ENCODE measurements around the gene CDC20B.

Gene CDC20B

DNA sequence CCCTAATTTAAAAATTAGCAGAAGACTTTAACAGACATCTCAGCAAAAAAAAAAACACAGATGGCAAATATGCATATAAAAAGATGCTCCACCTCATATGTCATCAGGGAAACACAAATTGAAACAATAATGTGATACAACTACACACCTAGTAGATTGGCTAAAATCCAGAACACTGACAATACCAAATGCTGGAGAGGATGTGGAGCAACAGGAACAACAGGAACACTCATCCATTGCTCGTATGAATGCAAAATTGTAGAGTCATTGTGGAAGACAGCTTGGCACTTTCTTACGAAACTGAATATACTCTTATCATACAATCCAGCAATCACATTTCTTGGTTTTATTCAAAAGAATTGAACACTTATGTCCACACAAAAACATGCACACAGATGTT, 32.0 kb upstream of the CDC20B start:
- FAIRE-seq = no peak
- no peak for DNase-seq (ENCODE audit: insufficient read length, low spot score)
- TF ChIP-seq, protein P1, sequence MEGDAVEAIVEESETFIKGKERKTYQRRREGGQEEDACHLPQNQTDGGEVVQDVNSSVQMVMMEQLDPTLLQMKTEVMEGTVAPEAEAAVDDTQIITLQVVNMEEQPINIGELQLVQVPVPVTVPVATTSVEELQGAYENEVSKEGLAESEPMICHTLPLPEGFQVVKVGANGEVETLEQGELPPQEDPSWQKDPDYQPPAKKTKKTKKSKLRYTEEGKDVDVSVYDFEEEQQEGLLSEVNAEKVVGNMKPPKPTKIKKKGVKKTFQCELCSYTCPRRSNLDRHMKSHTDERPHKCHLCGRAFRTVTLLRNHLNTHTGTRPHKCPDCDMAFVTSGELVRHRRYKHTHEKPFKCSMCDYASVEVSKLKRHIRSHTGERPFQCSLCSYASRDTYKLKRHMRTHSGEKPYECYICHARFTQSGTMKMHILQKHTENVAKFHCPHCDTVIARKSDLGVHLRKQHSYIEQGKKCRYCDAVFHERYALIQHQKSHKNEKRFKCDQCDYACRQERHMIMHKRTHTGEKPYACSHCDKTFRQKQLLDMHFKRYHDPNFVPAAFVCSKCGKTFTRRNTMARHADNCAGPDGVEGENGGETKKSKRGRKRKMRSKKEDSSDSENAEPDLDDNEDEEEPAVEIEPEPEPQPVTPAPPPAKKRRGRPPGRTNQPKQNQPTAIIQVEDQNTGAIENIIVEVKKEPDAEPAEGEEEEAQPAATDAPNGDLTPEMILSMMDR (IDR thresholded peaks at IDR 0.05; ENCODE audit: insufficient read depth, missing control alignments) = no peak

DNA sequence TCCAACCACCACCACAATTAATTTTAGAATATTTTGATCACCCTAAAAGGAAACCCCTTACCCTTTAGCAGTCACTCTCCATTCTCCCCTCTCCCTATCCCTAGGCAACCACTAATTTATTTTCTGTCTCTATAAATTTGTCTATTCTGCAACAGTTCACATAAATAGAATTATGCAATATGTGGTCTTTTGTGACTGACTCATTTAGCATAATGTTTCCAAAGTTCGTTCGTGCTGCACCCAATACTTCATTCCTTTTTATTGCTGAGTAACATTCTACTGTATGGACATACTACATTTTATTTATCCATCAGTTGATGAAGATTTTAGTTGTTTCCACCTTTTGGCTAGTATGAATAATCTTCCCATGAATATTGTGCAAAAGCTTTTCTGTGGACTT, 18.2 kb upstream of the CDC20B start:
- TF ChIP-seq, protein P1 (IDR thresholded peaks at IDR 0.05; ENCODE audit: insufficient read depth, missing control alignments) = no peak
- FAIRE-seq (no peak), DNase-seq (ENCODE audit: insufficient read length, low spot score) (no peak)

DNA sequence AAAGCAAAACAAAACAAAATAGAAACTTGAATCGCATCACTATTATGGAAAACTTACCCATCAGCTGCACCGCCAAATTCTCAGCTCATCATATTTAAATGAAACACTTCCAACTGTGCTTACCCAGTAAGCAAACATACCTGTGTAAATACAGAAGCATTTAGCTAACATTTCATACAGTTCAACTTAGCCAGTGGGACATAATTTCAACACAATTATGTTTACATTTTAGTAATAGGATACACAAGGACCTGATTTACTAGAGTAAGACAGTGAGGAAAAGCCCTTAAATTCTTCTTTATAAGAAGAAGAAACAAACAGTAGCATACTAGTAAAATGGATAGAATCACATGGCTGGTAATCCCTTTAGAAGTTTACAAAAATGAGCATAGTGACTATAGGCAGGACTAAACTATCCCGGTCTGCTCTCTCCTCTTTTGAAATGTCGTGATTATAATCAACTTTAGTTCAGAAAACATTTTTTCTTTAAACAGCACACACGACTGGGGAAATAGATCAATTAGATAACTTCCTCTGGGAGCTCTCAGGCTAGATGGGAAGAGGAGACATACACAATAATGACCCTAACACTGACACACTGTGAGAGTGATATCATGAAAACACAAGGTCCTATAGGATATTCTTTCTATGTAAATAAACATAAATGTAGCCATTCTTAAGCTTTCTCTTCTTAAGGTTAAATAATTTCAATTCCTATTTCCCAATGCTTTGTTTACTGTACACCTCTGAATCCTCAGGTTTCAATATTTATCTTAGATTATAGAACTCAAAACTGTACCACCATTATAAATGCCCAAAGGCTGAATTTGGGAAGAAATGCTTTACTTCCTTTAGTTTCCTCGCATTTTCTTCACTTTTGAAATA, 15.9 kb upstream of the CDC20B start:
- no peak for FAIRE-seq

DNA sequence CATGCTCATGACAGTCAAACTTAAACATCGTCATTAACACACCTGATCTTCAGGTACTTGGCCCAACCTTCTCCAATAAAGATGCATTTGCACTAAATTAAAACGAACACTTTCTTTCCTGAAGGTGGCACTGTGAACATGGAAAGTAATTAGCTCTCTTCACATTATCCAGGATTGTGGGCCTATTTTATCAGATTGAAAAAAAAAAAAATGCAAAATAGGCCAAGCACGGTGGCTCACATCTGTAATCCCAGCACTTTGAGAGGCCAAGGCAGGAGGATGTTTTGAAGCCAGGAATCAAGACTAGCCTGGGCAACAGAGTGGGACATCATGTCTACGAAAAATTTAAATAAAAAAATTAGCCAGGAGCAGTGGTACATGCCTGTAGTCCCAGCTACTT, 14.4 kb upstream of the CDC20B start:
- FAIRE-seq (no peak), DNase-seq (ENCODE audit: insufficient read length, low spot score) (peak; percentile 23)
- TF ChIP-seq, protein P1 (IDR thresholded peaks at IDR 0.05; ENCODE audit: insufficient read depth, missing control alignments) = peak; percentile 57

More for the DNA sequence above, 15.9 kb upstream of the CDC20B start:
- TF ChIP-seq, protein P1 (IDR thresholded peaks at IDR 0.05; ENCODE audit: insufficient read depth, missing control alignments) = no peak
- DNase-seq (ENCODE audit: insufficient read length, low spot score) = no peak

DNA sequence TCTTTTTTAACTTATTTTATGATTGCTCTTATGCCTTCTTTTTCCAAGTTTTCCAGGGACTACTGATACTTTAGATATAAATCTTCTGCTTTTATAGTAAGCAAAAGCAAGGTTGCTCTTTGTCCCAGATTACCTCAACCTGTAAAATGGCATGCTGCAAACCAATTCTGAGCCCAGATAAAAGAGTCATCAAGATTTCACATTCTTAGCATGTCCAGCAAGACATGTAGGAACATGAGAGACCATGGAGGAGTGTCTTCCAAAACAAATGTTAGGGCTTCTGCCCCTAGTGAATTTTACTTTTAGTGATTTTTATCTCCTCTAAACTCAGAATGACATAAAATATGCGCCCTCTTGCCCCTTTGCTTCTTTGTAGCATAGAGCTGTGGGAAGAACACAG, 7.0 kb upstream of the CDC20B start:
- no peak for FAIRE-seq
- TF ChIP-seq, protein P1 (IDR thresholded peaks at IDR 0.05; ENCODE audit: insufficient read depth, missing control alignments) = no peak
- no peak for DNase-seq (ENCODE audit: insufficient read length, low spot score)

DNA sequence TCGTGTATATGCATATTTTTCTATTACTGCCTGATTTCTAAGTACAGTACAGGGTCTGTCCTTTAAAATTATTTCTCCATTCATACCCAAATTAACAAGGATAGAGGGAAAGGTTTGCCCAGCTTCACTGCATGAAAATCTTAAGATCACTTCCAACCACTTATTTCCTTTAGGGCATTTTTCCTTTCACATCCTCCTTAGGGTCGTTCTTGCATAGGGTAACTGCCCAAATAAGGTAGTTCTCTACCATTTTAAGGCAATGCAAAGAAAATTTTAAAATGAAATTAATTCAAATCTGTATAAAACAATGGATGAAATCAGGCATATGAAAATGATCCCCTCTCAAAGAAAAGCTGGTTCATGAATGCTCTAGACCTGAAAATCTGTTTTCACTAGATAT, 4.1 kb upstream of the CDC20B start:
- TF ChIP-seq, protein P1 (IDR thresholded peaks at IDR 0.05; ENCODE audit: insufficient read depth, missing control alignments) = no peak
- FAIRE-seq (no peak), DNase-seq (ENCODE audit: insufficient read length, low spot score) (no peak)

DNA sequence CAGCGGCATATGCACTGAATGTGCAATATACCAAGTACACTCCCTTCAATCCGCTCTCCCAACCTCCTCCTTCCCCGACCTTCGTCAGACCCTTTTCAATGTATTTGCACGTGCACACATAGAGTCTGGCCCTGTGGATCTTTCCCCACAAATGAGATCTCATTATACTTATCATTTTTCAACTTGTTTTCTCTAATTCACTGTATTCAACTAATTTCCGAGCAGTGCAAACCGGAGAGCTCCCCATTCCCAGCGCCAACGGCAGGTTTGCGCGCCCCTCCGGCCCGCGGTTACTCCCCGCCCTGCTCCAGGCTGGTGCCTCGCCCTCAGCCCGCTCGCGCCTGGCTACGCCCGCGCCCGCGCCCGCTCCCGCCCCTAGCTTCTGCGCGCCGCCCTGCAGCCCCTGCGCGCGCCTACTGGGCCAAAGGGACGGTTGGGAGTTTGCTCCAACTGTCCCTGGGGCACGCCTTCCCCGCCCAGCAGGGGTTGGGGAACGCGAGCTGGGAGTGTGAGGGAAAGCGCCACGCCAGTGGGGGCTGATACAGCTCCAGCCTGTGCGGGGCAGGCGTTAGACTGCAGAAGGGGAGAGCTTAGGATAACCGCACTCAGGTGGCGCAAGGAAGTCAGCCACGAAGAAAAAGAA, 3.3 kb upstream of the CDC20B start:
- peak; percentile 33 for DNase-seq (ENCODE audit: insufficient read length, low spot score)
- no peak for FAIRE-seq

More for the DNA sequence above, 3.3 kb upstream of the CDC20B start:
- TF ChIP-seq, protein P1 (IDR thresholded peaks at IDR 0.05; ENCODE audit: insufficient read depth, missing control alignments) = no peak
